Hepatocyte (in vitro differentiated cells): ENCODE data around the gene PRKG1. TPM values are rescaled to one million over a fixed set of nuclear protein-coding genes. Genes with fewer than 3 reads are reported as not detected.
A peak's percentile ranks its signal among the peaks of the same experiment; 100 is the strongest.

Experiments used
- DNase-seq: peaks from one replicate; pipeline ENCODE4 v3.0.0-alpha.2; 2016; ENCODE audit warnings: low spot score
- H2AFZ ChIP-seq: fragments of 200-600 bp; sonication (generic); 2 replicates; pipeline ENCODE4 v1.6.0; 2016; ENCODE audit warnings: antibody characterized with exemption, mild to moderate bottlenecking
- H3K27ac ChIP-seq: fragments of 200-600 bp; sonication (generic); 2 replicates; pipeline ENCODE4 v1.5.1; 2016; ENCODE audit warnings: mild to moderate bottlenecking
- H3K27me3 ChIP-seq: fragments of 200-600 bp; sonication (generic); 2 replicates; pipeline ENCODE4 v1.6.1; 2016
- H3K36me3 ChIP-seq: fragments of 200-600 bp; sonication (generic); replicated peaks from 2 replicates; pipeline ENCODE4 v1.5.1; 2016; ENCODE audit warnings: low read depth; ENCODE audit not compliant: insufficient read depth
- H3K4me1 ChIP-seq: fragments of 200-600 bp; sonication (generic); 2 replicates; pipeline ENCODE4 v1.5.1; 2016; ENCODE audit warnings: mild to moderate bottlenecking, moderate library complexity; ENCODE audit not compliant: insufficient read depth
- H3K4me2 ChIP-seq: fragments of 200-600 bp; sonication (generic); 2 replicates; pipeline ENCODE4 v1.6.0; 2016
- H3K4me3 ChIP-seq: fragments of 200-600 bp; sonication (generic); 2 replicates; pipeline ENCODE4 v1.5.1; 2016; ENCODE audit warnings: mild to moderate bottlenecking
- H3K79me2 ChIP-seq: fragments of 200-600 bp; sonication (generic); 2 replicates; pipeline ENCODE4 v1.6.0; 2017; ENCODE audit warnings: mild to moderate bottlenecking
- H3K9me2 ChIP-seq: fragments of 200-600 bp; sonication (generic); replicated peaks from 2 replicates; pipeline ENCODE4 v1.6.0; 2017; ENCODE audit warnings: mild to moderate bottlenecking; ENCODE audit not compliant: insufficient read depth
- H3K9me3 ChIP-seq: fragments of 200-600 bp; sonication (generic); 2 replicates; pipeline ENCODE4 v1.5.1; 2016; ENCODE audit warnings: low read depth, mild to moderate bottlenecking
- H4K20me1 ChIP-seq: fragments of 200-600 bp; sonication (generic); 2 replicates; pipeline ENCODE4 v1.6.0; 2016; ENCODE audit warnings: mild to moderate bottlenecking; ENCODE audit not compliant: insufficient read depth, poor library complexity, severe bottlenecking
- EZH2 ChIP-seq: fragments of 200-600 bp; sonication (generic); IDR thresholded peaks from 2 replicates; pipeline ENCODE4 v1.6.1; 2016; ENCODE audit warnings: antibody characterized with exemption, mild to moderate bottlenecking, borderline replicate concordance
- EZH2phosphoT487 ChIP-seq: fragments of 200-600 bp; sonication (generic); IDR thresholded peaks from one replicate; pipeline ENCODE4 v1.6.1; 2018; ENCODE audit warnings: antibody characterized with exemption, mild to moderate bottlenecking, low read depth, moderate library complexity; ENCODE audit not compliant: unreplicated experiment, severe bottlenecking
- WGBS: methylation state at CpG from one replicate; pipeline ENCODE4 v1.1.6; 2016; ENCODE audit warnings: low lambda C conversion rate; ENCODE audit errors: missing lambda C conversion rate; 5-methylcytosine and 5-hydroxymethylcytosine counted together
- polyA plus RNA-seq: library from polyadenylated mRNA; unstranded; fragments of >200 nt; fragmentation: Nextera tagmentation; extraction: Ambion mirVana; gene quantifications from 2 replicates; pipeline ENCODE4 v1.2.1, GENCODE V29; 2016
- total RNA-seq: library from RNA; depleted of rRNA; stranded (reverse); fragments of >200 nt; gene quantifications from 2 replicates; pipeline ENCODE4 v1.2.3, GENCODE V29; 2014
- TF ChIP-seq, protein P1 (sequence below): fragments of 200-600 bp; sonication (generic); IDR thresholded peaks from 2 replicates; pipeline ENCODE4 v1.5.1; 2016; ENCODE audit warnings: antibody characterized with exemption, mild to moderate bottlenecking; ENCODE audit not compliant: poor library complexity

Gene PRKG1
- total and polyA plus RNA-seq, 2 experiments from 2014 or later: 4.0 to 8.1 TPM

DNA sequence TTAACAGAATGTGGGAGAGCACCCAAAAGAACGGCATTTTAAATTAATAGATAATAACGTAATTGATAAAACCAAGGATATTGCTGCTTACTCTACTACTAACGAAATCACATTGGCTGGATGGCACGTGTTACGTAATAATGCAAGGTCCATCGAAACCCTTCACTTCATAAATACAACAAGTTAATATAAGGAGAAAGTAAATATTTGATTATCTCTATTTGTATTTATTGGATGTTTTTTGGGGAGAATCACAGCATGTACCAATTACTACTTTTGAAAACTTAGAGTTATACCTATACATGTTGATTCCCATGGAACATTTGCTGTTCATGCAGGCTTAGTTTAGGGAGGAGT, 1.6 kb downstream of the PRKG1 start:
- Histone ChIP-seq H4K20me1 (no peaks in the 10 kb centered on the region), H3K79me2 (no peaks in the 10 kb centered on the region), H3K9me3 (no peaks in the 10 kb centered on the region), H3K4me1 (no peaks in the 10 kb centered on the region), H3K27ac (no peak overlapping the region), H3K4me2 (peak overlapping the region; percentile 87), H3K27me3 (peaks cover 29% of the 10 kb centered on the region), H3K4me3 (no peak overlapping the region), H3K9me2 (no peaks in the 10 kb centered on the region), H2AFZ (no peak overlapping the region), H3K36me3 (no peaks in the 10 kb centered on the region)
- DNase-seq: no peak
- 82% methylated on average over 6 of the region's 6 CpGs for WGBS
- TF ChIP-seq EZH2phosphoT487 (no peak), EZH2 (no peak)

DNA sequence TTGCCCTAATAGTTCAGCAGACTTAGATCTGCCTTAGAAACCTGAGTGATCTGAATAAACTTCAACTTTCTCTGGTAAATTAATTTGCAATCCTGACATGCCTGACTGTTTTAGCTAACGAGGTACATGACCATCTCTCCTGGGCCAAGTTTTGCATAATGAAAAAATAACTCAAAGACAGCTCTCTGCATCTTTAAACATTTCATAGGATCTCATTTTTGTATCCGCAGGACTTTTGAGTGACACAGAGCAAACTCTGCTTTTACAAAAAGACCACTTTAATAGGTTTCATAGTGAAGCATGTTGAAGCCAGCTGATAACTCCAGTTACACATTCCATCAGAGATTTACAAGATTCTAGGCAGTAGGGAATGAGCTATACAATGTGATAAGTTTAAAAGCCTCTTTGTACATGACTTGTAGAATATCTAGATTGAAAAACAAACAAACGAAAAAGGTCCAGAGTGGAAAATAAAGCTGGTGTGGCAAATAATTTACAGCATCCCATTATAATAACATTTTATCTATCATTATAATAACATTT, 2.1 kb downstream of the PRKG1 start:
- Histone ChIP-seq H3K4me2 (peak overlapping the region; percentile 87), H3K79me2 (no peaks in the 10 kb centered on the region), H3K27ac (no peak overlapping the region), H3K36me3 (no peaks in the 10 kb centered on the region), H3K27me3 (peaks cover 29% of the 10 kb centered on the region), H2AFZ (no peak overlapping the region), H3K9me2 (no peaks in the 10 kb centered on the region), H3K4me1 (no peaks in the 10 kb centered on the region), H4K20me1 (no peaks in the 10 kb centered on the region), H3K4me3 (no peak overlapping the region), H3K9me3 (no peaks in the 10 kb centered on the region)
- TF ChIP-seq EZH2: no peak
- 52% methylated on average over 3 of the region's 3 CpGs for WGBS
- DNase-seq: no peak

DNA sequence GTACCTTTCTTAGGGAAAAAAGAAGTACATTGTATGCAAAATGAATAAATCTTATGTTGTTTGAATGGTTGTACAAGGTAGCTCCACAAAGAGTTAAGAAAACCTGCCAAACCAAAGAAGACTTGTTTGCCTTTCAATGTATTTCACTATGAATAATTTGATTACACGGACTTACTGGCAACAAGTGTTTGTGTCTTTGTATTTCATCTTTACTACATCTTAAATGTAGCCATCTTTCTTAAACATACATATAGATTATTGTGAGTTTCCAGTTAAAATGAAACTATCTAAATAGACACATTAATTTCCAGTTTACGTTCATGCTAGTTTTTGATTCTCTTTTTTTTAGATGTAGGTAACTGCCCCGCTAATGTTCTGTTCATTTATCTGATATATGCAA, 2.8 kb downstream of the PRKG1 start:
- Histone ChIP-seq H3K9me2 (no peaks in the 10 kb centered on the region), H3K4me3 (no peak overlapping the region), H2AFZ (no peak overlapping the region), H3K79me2 (no peaks in the 10 kb centered on the region), H4K20me1 (no peaks in the 10 kb centered on the region), H3K9me3 (no peaks in the 10 kb centered on the region), H3K4me2 (peak overlapping the region; percentile 87), H3K4me1 (no peaks in the 10 kb centered on the region), H3K27me3 (peaks cover 22% of the 10 kb centered on the region), H3K27ac (no peak overlapping the region), H3K36me3 (no peaks in the 10 kb centered on the region)
- no peak for DNase-seq
- 57% methylated on average over 3 of the region's 3 CpGs for WGBS
- TF ChIP-seq, protein P1, sequence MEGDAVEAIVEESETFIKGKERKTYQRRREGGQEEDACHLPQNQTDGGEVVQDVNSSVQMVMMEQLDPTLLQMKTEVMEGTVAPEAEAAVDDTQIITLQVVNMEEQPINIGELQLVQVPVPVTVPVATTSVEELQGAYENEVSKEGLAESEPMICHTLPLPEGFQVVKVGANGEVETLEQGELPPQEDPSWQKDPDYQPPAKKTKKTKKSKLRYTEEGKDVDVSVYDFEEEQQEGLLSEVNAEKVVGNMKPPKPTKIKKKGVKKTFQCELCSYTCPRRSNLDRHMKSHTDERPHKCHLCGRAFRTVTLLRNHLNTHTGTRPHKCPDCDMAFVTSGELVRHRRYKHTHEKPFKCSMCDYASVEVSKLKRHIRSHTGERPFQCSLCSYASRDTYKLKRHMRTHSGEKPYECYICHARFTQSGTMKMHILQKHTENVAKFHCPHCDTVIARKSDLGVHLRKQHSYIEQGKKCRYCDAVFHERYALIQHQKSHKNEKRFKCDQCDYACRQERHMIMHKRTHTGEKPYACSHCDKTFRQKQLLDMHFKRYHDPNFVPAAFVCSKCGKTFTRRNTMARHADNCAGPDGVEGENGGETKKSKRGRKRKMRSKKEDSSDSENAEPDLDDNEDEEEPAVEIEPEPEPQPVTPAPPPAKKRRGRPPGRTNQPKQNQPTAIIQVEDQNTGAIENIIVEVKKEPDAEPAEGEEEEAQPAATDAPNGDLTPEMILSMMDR: no peak
- no peak for TF ChIP-seq EZH2phosphoT487
- no peak for TF ChIP-seq EZH2

DNA sequence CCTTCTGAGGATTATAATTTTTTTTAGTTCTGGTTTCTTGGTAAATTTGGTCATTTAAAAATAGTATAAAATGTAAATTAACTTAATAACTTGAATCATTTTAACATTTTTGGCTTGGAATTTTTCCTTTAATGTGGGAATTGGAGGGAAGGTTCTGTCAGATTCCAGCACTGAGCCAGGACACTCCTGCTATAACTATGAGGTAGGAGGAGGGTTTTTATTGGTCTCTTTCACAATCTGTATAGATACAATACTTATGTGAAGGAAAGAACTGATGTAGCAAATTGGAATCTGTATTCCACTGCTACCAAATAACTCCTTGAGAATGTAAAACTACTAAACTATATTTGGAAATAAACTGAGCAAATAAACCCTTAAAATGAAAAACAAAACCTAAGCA, 3.2 kb downstream of the PRKG1 start:
- no peak for DNase-seq
- no peaks in the 10 kb centered on the region for H3K9me3 ChIP-seq
- H4K20me1 ChIP-seq: no peaks in the 10 kb centered on the region
- H3K4me3 ChIP-seq: no peak overlapping the region
- H3K4me2 ChIP-seq: peak overlapping the region; percentile 87
- no peaks in the 10 kb centered on the region for H3K4me1 ChIP-seq
- H3K9me2 ChIP-seq: no peaks in the 10 kb centered on the region
- H2AFZ ChIP-seq: no peak overlapping the region
- no peaks in the 10 kb centered on the region for H3K36me3 ChIP-seq
- TF ChIP-seq EZH2: no peak
- no peak for TF ChIP-seq EZH2phosphoT487
- TF ChIP-seq, protein P1: no peak
- peaks cover 20% of the 10 kb centered on the region for H3K27me3 ChIP-seq
- no peaks in the 10 kb centered on the region for H3K79me2 ChIP-seq
- no peak overlapping the region for H3K27ac ChIP-seq
